Spleen (tissue), 11 donors: ENCODE measurements around the gene WDFY2. TPM values are rescaled to one million over a fixed set of nuclear protein-coding genes. Genes with fewer than 3 reads are reported as not detected.

Source experiments
- DNase-seq: peaks from one replicate; pipeline ENCODE4 v3.0.0-alpha.2; 2020
- H3K27ac ChIP-seq, 8 donors: fragments of 200-600 bp; sonication (generic) in 7 of 8; 1 replicate in 4 of 8; 2 replicates in 4 of 8; pipeline versions ENCODE4 v1.5.0 to v1.8.0; 2016 to 2021; ENCODE audit warnings: inconsistent platforms in 4 of 8, mild to moderate bottlenecking in 4 of 8, moderate library complexity in 1 of 8
- H3K27me3 ChIP-seq, 7 donors: fragments of 200-600 bp; sonication (generic) in 6 of 7; replicated peaks in 1 of 7; 1 replicate in 4 of 7; 2 replicates in 3 of 7; pipeline versions ENCODE4 v1.5.0 to v1.8.0; 2016 to 2021; ENCODE audit warnings: inconsistent platforms in 3 of 7, mild to moderate bottlenecking in 1 of 7
- H3K36me3 ChIP-seq, 6 donors: fragments of 200-600 bp; sonication (generic) in 5 of 6; 1 replicate in 4 of 6; 2 replicates in 2 of 6; pipeline versions ENCODE4 v1.5.0 to v1.8.0; 2016 to 2021; ENCODE audit warnings: inconsistent platforms in 2 of 6
- H3K4me1 ChIP-seq, 6 donors: fragments of 200-600 bp; sonication (generic) in 5 of 6; 1 replicate in 3 of 6; 2 replicates in 3 of 6; pipeline versions ENCODE4 v1.5.0 to v1.8.0; 2016 to 2021; ENCODE audit warnings: inconsistent platforms in 3 of 6
- H3K4me3 ChIP-seq, 8 donors: fragments of 200-600 bp; sonication (generic) in 7 of 8; 1 replicate in 4 of 8; 2 replicates in 4 of 8; pipeline versions ENCODE4 v1.5.0 to v1.8.0; 2016 to 2021; ENCODE audit warnings: inconsistent platforms in 4 of 8, mild to moderate bottlenecking in 4 of 8, moderate library complexity in 2 of 8
- H3K9me3 ChIP-seq, 8 donors: fragments of 200-600 bp; sonication (generic) in 7 of 8; 1 replicate in 4 of 8; 2 replicates in 4 of 8; pipeline versions ENCODE4 v1.5.0 to v1.8.0; 2016 to 2021; ENCODE audit warnings: inconsistent platforms in 4 of 8
- POLR2A ChIP-seq, 3 donors: fragments of 450-650 bp; IDR thresholded peaks; one replicate each; pipeline ENCODE4 v1.5.1; 2017; ENCODE audit warnings: antibody characterized with exemption in 3 of 3, mild to moderate bottlenecking in 1 of 3
- POLR2AphosphoS5 ChIP-seq, 3 donors: sonication (generic); formaldehyde crosslinking; IDR thresholded peaks; one replicate each; pipeline ENCODE4 v1.5.1; 2017; ENCODE audit warnings: antibody characterized with exemption in 3 of 3
- WGBS, 5 donors: extraction: QIAGEN DNeasy Blood & Tissue Kit in 3 of 5; methylation state at CpG; one replicate each; pipeline versions ENCODE4 v1.1.5 to v1.1.7; 2013 to 2018; 5-methylcytosine and 5-hydroxymethylcytosine counted together
- intact Hi-C: fragments of 100-400 bp; cut with DNase I; formaldehyde crosslinking; loops from one replicate; pipeline ENCODE4 v1.15.0; 2023; ENCODE audit warnings: low total_unique reads
- polyA plus RNA-seq, 3 donors: library from polyadenylated mRNA; stranded (reverse); fragments of 200-250 nt; gene quantifications; one replicate each; pipeline ENCODE4 v1.2.1, GENCODE V29; 2013
- total RNA-seq, 7 donors: library from RNA; depleted of rRNA in 3 of 7; stranded (reverse); fragments of >200 nt in 3 of 7; fragmentation: NEBNext Ultra II Directional in 4 of 7; extraction: Animal tissue kit (Norgen Biotek cat#: 25700) in 4 of 7; gene quantifications; one replicate each; pipeline versions ENCODE4 v1.1.0 to v1.2.1, GENCODE V29; 2016 to 2021
- TF ChIP-seq, protein P1 (sequence below), 11 experiments: fragments of 200-600 bp in 7 of 11; fragments of 450-650 bp in 4 of 11; sonication (generic) in 4 of 11; IDR thresholded peaks in 8 of 11; conservative IDR thresholded peaks in 3 of 11; 1 replicate in 7 of 11; 2 replicates in 4 of 11; pipeline versions ENCODE4 v1.4.0 to v1.8.0; 2016 to 2021; ENCODE audit warnings: antibody characterized with exemption in 11 of 11, inconsistent platforms in 4 of 11, mild to moderate bottlenecking in 1 of 11
- donor health status: healthy with polysubstance abuse.
- donor health status: DM: no; HTN: no; CAD: no; lungs with moderate emphysema.
- donor health status: DM: no; HTN: no; CAD: no.
- donor health status: Bipolar disorder and iron deficiency.
- donor health status: healthy.
- donor health status: DM: no; HTN: no; CAD: no.
- donor health status: DM: yes; HTN: yes; CAD: no.

Gene WDFY2
- total and polyA plus RNA-seq, 10 donors = 3.0 to 32.2 (median 24.9) TPM

DNA sequence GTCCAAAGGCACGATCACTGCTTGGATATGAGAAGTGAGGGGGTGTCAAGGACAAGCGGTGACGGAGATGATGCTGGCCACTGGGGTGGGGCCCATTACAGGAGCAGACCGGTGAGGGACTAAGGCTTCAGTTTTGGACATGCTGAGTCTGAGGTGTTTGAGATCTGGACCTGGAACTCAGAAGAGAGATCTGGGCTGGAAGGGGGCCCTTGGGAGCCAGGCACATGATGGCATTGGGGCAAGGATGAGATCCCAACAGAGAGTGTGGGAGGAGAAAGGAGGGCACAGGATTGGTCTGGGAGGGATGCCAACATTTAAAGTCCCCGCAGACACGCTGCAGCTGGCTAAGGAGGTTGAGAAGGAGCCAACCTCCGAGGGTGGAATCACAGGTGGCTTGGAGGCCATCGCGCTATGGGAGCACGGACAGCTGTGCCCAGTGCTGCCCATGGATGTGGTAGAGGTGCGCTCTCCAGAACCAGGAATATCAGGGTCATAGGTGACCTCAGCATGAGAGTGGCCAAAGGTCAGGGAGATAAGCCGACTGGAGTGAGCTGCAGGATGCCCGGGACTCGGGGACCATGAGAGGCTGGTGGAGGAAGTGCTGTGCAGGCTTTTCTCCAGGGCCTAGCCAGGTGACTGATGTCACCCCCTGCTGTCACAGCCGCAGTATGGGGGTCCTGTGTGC, 197.9 kb downstream of the WDFY2 start:
- DNase-seq = no peak
- H3K27ac ChIP-seq = no peak overlapping the region
- intact Hi-C loops = no loop called here
- no peaks in the 10 kb centered on the region for H3K27me3 ChIP-seq
- H3K4me1 ChIP-seq = peaks cover 0 to 12% (median 0%) of the 10 kb centered on the region in 6 donors
- no peaks in the 10 kb centered on the region for H3K36me3 ChIP-seq
- 88 to 91% (median 89%) methylated on average over 15 of the region's 15 CpGs for WGBS, 5 donors
- no peaks in the 10 kb centered on the region for H3K9me3 ChIP-seq
- no peak overlapping the region for H3K4me3 ChIP-seq
- TF ChIP-seq, protein P1, sequence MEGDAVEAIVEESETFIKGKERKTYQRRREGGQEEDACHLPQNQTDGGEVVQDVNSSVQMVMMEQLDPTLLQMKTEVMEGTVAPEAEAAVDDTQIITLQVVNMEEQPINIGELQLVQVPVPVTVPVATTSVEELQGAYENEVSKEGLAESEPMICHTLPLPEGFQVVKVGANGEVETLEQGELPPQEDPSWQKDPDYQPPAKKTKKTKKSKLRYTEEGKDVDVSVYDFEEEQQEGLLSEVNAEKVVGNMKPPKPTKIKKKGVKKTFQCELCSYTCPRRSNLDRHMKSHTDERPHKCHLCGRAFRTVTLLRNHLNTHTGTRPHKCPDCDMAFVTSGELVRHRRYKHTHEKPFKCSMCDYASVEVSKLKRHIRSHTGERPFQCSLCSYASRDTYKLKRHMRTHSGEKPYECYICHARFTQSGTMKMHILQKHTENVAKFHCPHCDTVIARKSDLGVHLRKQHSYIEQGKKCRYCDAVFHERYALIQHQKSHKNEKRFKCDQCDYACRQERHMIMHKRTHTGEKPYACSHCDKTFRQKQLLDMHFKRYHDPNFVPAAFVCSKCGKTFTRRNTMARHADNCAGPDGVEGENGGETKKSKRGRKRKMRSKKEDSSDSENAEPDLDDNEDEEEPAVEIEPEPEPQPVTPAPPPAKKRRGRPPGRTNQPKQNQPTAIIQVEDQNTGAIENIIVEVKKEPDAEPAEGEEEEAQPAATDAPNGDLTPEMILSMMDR (IDR thresholded peaks at IDR 0.05 in 8 of 11, conservative IDR thresholded peaks at IDR 0.05 in 3 of 11) = no peak
- peak in 1 of 3 donors; percentile 5 for TF ChIP-seq POLR2AphosphoS5 (IDR thresholded peaks at IDR 0.05)

DNA sequence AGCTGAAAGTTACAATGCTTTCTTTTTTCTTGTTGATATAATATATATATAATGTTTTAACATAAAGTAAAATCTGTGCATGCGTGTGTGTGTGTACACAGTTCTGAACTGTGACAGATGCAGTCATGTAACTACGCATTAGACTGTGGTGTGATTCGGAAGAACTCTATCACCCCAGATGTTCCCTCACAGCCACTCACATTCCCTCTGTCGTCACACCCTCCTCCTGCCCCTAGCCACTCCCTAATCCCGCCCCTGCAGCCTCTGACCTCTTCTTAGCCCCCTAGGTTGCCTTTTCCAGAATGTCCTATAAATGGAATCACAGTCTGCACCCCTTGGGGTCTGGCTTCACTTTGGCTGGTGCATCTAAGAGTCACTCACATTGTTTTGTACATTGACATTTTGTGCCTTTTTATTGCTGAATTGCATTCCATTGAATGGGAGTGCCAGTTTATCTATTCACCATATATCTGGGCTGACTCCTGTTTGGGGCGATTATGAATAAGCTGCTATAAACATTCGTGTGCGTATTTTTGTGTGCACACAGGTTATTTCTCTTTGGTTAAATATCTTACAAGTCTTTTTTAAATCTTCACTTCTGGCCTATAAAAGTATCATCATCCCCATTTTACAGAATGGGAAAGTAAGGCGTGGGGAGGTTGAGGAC, 199.3 kb downstream of the WDFY2 start:
- H3K36me3 ChIP-seq = peaks cover 0 to 6% (median 0%) of the 10 kb centered on the region in 6 donors
- no peak for DNase-seq
- TF ChIP-seq POLR2A (IDR thresholded peaks at IDR 0.05) = no peak
- TF ChIP-seq, protein P1 (IDR thresholded peaks at IDR 0.05 in 8 of 11, conservative IDR thresholded peaks at IDR 0.05 in 3 of 11) = no peak
- no peak for TF ChIP-seq POLR2AphosphoS5 (IDR thresholded peaks at IDR 0.05)
- WGBS, 5 donors = 92 to 97% (median 95%) methylated on average over 9 of the region's 9 CpGs
- H3K4me1 ChIP-seq = peaks cover 0 to 12% (median 0%) of the 10 kb centered on the region in 6 donors
- H3K4me3 ChIP-seq = no peak overlapping the region
- H3K9me3 ChIP-seq = no peaks in the 10 kb centered on the region
- H3K27ac ChIP-seq = no peak overlapping the region
- intact Hi-C loops = no loop called here
- H3K27me3 ChIP-seq = no peaks in the 10 kb centered on the region

DNA sequence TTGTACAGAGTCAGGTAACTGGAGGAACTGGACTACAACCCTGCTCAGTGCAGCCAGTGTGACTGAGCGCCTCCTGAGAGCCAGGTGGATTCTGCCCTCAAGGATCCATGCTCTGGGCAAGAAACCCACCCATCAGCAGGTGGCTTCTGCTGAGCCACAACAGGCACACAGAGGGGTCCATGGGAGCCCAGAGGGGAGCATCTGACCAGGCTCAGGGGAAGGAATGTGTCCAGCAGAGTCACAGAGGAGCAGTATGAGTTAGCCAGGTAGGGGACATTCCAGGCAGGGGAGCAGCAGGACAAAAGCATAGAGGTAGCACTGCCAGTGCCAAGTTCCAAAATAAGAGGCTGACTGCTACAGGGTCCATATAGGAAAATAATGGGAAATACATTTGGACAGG, 199.8 kb downstream of the WDFY2 start:
- Histone ChIP-seq H3K27me3 (no peaks in the 10 kb centered on the region), H3K4me3 (no peak overlapping the region)

More for the DNA sequence above, 199.8 kb downstream of the WDFY2 start:
- 87 to 100% (median 96%) methylated on average over 1 of the region's 1 CpG for WGBS, 5 donors
- TF ChIP-seq, protein P1 (IDR thresholded peaks at IDR 0.05 in 8 of 11, conservative IDR thresholded peaks at IDR 0.05 in 3 of 11) = no peak
- TF ChIP-seq POLR2A (IDR thresholded peaks at IDR 0.05) (no peak), POLR2AphosphoS5 (IDR thresholded peaks at IDR 0.05) (no peak)
- Histone ChIP-seq H3K27ac (no peak overlapping the region), H3K36me3 (peaks cover 0 to 12% (median 0%) of the 10 kb centered on the region in 6 donors), H3K4me1 (peaks cover 0 to 12% (median 0%) of the 10 kb centered on the region in 6 donors), H3K9me3 (no peaks in the 10 kb centered on the region)
- intact Hi-C loops = no loop called here
- DNase-seq = no peak
